Heart left ventricle (tissue), 13 donors: ENCODE results near the gene ENAH.

Source experiments
- POLR2A ChIP-seq, 2 donors: fragments of 450-650 bp; IDR thresholded peaks; one replicate each; pipeline ENCODE4 v1.6.1; 2017; ENCODE audit warnings: antibody characterized with exemption in 2 of 2, mild to moderate bottlenecking in 2 of 2, moderate library complexity in 2 of 2
- TF ChIP-seq, protein P1 (sequence below), 12 donors: fragments of 200-600 bp; sonication (generic) in 4 of 12; IDR thresholded peaks; one replicate each; pipeline versions ENCODE4 v1.5.0 to v1.8.0; 2018 to 2022; ENCODE audit warnings: antibody characterized with exemption in 12 of 12, mild to moderate bottlenecking in 5 of 12
- donor health status: ischemic (EF 13 %, LVEDD 7.1; RV severe dilation, severe dysfunction).
- donor health status: DM: no; HTN: yes; CAD: no.
- donor health status: DM: no; HTN: no; CAD: no.
- donor health status: ischemic (EF 25% LVEDD 6.9; RV normal size, moderate dysfunction).
- donor health status: ischemic (EF 25% LVEDD 5.7; RV mildly dilated, moderate dysfunction).
- donor health status: ischemic (EF 35%, LVEDD 5.7; RV mildly dilated, moderate dysfunction).
- donor health status: nonischemic (EF 11% LVEDD 7.7; RV severe dilation, severe dysfunction).
- donor health status: DM: yes; HTN: yes; CAD: no.
- donor health status: PGD.
- donor health status: ischemic (EF 29% LVEDD 5.4; RV normal size, mild dysfunction).
- donor health status: nonischemic (EF 23%, LVEDD 6.1; RV moderate dilation, normal function).

DNA sequence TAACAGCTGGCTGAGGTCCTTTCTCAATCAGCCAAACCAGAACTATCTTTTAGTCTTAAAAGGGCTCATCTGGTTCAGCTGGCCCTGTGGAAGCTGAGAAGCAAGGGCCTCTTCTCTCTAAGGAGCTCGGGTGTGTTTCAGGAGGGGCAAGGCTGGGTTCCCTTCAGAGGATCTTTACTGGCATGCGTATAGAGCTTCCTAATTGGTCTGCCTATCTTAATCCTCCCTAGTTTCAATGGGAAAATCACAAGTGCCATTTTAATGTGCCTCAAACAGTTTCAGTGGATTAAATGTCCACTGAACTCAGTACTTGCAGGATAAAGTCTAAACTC, 143.6 kb downstream of the ENAH start:
- TF ChIP-seq POLR2A (IDR thresholded peaks at IDR 0.05), result no peak
- TF ChIP-seq, protein P1, sequence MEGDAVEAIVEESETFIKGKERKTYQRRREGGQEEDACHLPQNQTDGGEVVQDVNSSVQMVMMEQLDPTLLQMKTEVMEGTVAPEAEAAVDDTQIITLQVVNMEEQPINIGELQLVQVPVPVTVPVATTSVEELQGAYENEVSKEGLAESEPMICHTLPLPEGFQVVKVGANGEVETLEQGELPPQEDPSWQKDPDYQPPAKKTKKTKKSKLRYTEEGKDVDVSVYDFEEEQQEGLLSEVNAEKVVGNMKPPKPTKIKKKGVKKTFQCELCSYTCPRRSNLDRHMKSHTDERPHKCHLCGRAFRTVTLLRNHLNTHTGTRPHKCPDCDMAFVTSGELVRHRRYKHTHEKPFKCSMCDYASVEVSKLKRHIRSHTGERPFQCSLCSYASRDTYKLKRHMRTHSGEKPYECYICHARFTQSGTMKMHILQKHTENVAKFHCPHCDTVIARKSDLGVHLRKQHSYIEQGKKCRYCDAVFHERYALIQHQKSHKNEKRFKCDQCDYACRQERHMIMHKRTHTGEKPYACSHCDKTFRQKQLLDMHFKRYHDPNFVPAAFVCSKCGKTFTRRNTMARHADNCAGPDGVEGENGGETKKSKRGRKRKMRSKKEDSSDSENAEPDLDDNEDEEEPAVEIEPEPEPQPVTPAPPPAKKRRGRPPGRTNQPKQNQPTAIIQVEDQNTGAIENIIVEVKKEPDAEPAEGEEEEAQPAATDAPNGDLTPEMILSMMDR (IDR thresholded peaks at IDR 0.05), result no peak
